Measurements from ENCODE around the gene SLC39A2. TPM values are rescaled to one million over a fixed set of nuclear protein-coding genes. Genes with fewer than 3 reads are reported as not detected.
A peak's percentile ranks its signal among the peaks of the same experiment; 100 is the strongest.
"Not testable (repeated sequence)": the region's sequence is repeated elsewhere in the genome, so short reads cannot be mapped to it uniquely, and the experiment has no call there.

Gene SLC39A2
- polyA plus RNA-seq, 1 donor, result 0.06 TPM

- DNase-seq, result peak in 1 of 2 donors; percentile 36
- peaks cover 9% of the 10 kb centered on the region for H3K4me1 ChIP-seq (ENCODE audit: control insufficient read depth, insufficient read depth, low read length)
- H3K4me3 ChIP-seq (ENCODE audit: low read length), result no peak overlapping the region
- no peak overlapping the region for H3K27ac ChIP-seq (ENCODE audit: low read length)
- H3K36me3 ChIP-seq (ENCODE audit: control insufficient read depth, insufficient read depth, low read length), result no peaks in the 10 kb centered on the region
- H3K9me3 ChIP-seq (ENCODE audit: control insufficient read depth, low read depth, low read length), result no peaks in the 10 kb centered on the region
- WGBS (ENCODE audit: insufficient coverage, low lambda C conversion rate), result no CpG with 5 or more reads among the region's 1 CpG
- H3K27me3 ChIP-seq (ENCODE audit: control insufficient read depth, insufficient read depth, low read length), result no peaks in the 10 kb centered on the region
Measured at GRCh38 chr14:20976291-20976690, 22.8 kb upstream of the SLC39A2 start.

GRCh38 chr14:20978687-20979086 is 20.4 kb upstream of the SLC39A2 start:
- H3K27ac ChIP-seq (ENCODE audit: low read length), result no peak overlapping the region
- DNase-seq, result no peak
- no peak overlapping the region for H3K4me3 ChIP-seq (ENCODE audit: low read length)
- no peaks in the 10 kb centered on the region for H3K36me3 ChIP-seq (ENCODE audit: control insufficient read depth, insufficient read depth, low read length)
- H3K4me1 ChIP-seq (ENCODE audit: control insufficient read depth, insufficient read depth, low read length), result peaks cover 9% of the 10 kb centered on the region
- H3K27me3 ChIP-seq (ENCODE audit: control insufficient read depth, insufficient read depth, low read length), result no peaks in the 10 kb centered on the region
- H3K9me3 ChIP-seq (ENCODE audit: control insufficient read depth, low read depth, low read length), result no peaks in the 10 kb centered on the region
- WGBS (ENCODE audit: insufficient coverage, low lambda C conversion rate), result no CpG with 5 or more reads among the region's 1 CpG

- H3K4me1 ChIP-seq (ENCODE audit: control insufficient read depth, insufficient read depth, low read length), result peaks cover 4% of the 10 kb centered on the region
- H3K9me3 ChIP-seq (ENCODE audit: control insufficient read depth, low read depth, low read length), result no peaks in the 10 kb centered on the region
- no peak for DNase-seq
- no peak overlapping the region for H3K27ac ChIP-seq (ENCODE audit: low read length)
- no peak overlapping the region for H3K4me3 ChIP-seq (ENCODE audit: low read length)
- H3K36me3 ChIP-seq (ENCODE audit: control insufficient read depth, insufficient read depth, low read length), result no peaks in the 10 kb centered on the region
- WGBS (ENCODE audit: insufficient coverage, low lambda C conversion rate), result no CpG with 5 or more reads among the region's 1 CpG
- no peaks in the 10 kb centered on the region for H3K27me3 ChIP-seq (ENCODE audit: control insufficient read depth, insufficient read depth, low read length)
Measured at GRCh38 chr14:20980906-20981305, 18.2 kb upstream of the SLC39A2 start.

- no CpG with 5 or more reads among the region's 2 CpGs for WGBS (ENCODE audit: insufficient coverage, low lambda C conversion rate)
- Histone ChIP-seq H3K27ac (ENCODE audit: low read length) (no peak overlapping the region), H3K4me3 (ENCODE audit: low read length) (no peak overlapping the region), H3K4me1 (ENCODE audit: control insufficient read depth, insufficient read depth, low read length) (no peaks in the 10 kb centered on the region), H3K9me3 (ENCODE audit: control insufficient read depth, low read depth, low read length) (no peaks in the 10 kb centered on the region), H3K27me3 (ENCODE audit: control insufficient read depth, insufficient read depth, low read length) (no peaks in the 10 kb centered on the region), H3K36me3 (ENCODE audit: control insufficient read depth, insufficient read depth, low read length) (no peaks in the 10 kb centered on the region)
- no peak for DNase-seq
Measured at GRCh38 chr14:20982646-20983369, 16.3 kb upstream of the SLC39A2 start.

- not testable (repeated sequence) for H3K4me3 ChIP-seq (ENCODE audit: low read length); H3K27ac ChIP-seq (ENCODE audit: low read length); H3K9me3 ChIP-seq (ENCODE audit: control insufficient read depth, low read depth, low read length); H3K27me3 ChIP-seq (ENCODE audit: control insufficient read depth, insufficient read depth, low read length); DNase-seq; H3K36me3 ChIP-seq (ENCODE audit: control insufficient read depth, insufficient read depth, low read length); H3K4me1 ChIP-seq (ENCODE audit: control insufficient read depth, insufficient read depth, low read length)
- WGBS (ENCODE audit: insufficient coverage, low lambda C conversion rate), result no CpG with 5 or more reads among the region's 4 CpGs
Measured at GRCh38 chr14:20985650-20986049, 13.4 kb upstream of the SLC39A2 start.

- no peaks in the 10 kb centered on the region for H3K27me3 ChIP-seq (ENCODE audit: control insufficient read depth, insufficient read depth, low read length)
- no peak overlapping the region for H3K4me3 ChIP-seq (ENCODE audit: low read length)
- H3K27ac ChIP-seq (ENCODE audit: low read length), result no peak overlapping the region
- H3K36me3 ChIP-seq (ENCODE audit: control insufficient read depth, insufficient read depth, low read length), result peaks cover under 1% of the 10 kb centered on the region
- H3K9me3 ChIP-seq (ENCODE audit: control insufficient read depth, low read depth, low read length), result no peaks in the 10 kb centered on the region
- DNase-seq, result no peak
- H3K4me1 ChIP-seq (ENCODE audit: control insufficient read depth, insufficient read depth, low read length), result peaks cover 13% of the 10 kb centered on the region
- WGBS (ENCODE audit: insufficient coverage, low lambda C conversion rate), result no CpG with 5 or more reads among the region's 2 CpGs
Measured at GRCh38 chr14:20986811-20987210, 12.3 kb upstream of the SLC39A2 start.

GRCh38 chr14:20988717-20989470 is 10.2 kb upstream of the SLC39A2 start:
- no peaks in the 10 kb centered on the region for H3K27me3 ChIP-seq (ENCODE audit: control insufficient read depth, insufficient read depth, low read length)
- no CpG with 5 or more reads among the region's 15 CpGs for WGBS (ENCODE audit: insufficient coverage, low lambda C conversion rate)
- H3K9me3 ChIP-seq (ENCODE audit: control insufficient read depth, low read depth, low read length), result no peaks in the 10 kb centered on the region
- peaks cover 15% of the 10 kb centered on the region for H3K4me1 ChIP-seq (ENCODE audit: control insufficient read depth, insufficient read depth, low read length)
- peaks cover 19% of the 10 kb centered on the region for H3K36me3 ChIP-seq (ENCODE audit: control insufficient read depth, insufficient read depth, low read length)
- peak overlapping the region; percentile 71 for H3K4me3 ChIP-seq (ENCODE audit: low read length)
- DNase-seq, result no peak
- H3K27ac ChIP-seq (ENCODE audit: low read length), result peak overlapping the region; percentile 83

- no peaks in the 10 kb centered on the region for H3K9me3 ChIP-seq (ENCODE audit: control insufficient read depth, low read depth, low read length)
- DNase-seq, result no peak
- peaks cover 15% of the 10 kb centered on the region for H3K4me1 ChIP-seq (ENCODE audit: control insufficient read depth, insufficient read depth, low read length)
- H3K4me3 ChIP-seq (ENCODE audit: low read length), result peak overlapping the region; percentile 71
- no peaks in the 10 kb centered on the region for H3K27me3 ChIP-seq (ENCODE audit: control insufficient read depth, insufficient read depth, low read length)
- peak overlapping the region; percentile 83 for H3K27ac ChIP-seq (ENCODE audit: low read length)
- peaks cover 24% of the 10 kb centered on the region for H3K36me3 ChIP-seq (ENCODE audit: control insufficient read depth, insufficient read depth, low read length)
- 0% methylated on average over 2 of the region's 11 CpGs for WGBS (ENCODE audit: insufficient coverage, low lambda C conversion rate)
Measured at GRCh38 chr14:20989471-20989786, 9.7 kb upstream of the SLC39A2 start.

- no peaks in the 10 kb centered on the region for H3K9me3 ChIP-seq (ENCODE audit: control insufficient read depth, low read depth, low read length)
- H3K4me1 ChIP-seq (ENCODE audit: control insufficient read depth, insufficient read depth, low read length), result peaks cover 15% of the 10 kb centered on the region
- H3K27ac ChIP-seq (ENCODE audit: low read length), result peak within 1 kb of the TSS; percentile 83
- peak; percentile 94 to 98 for DNase-seq
- 0% methylated on average over 1 of the region's 42 CpGs for WGBS (ENCODE audit: insufficient coverage, low lambda C conversion rate)
- peaks cover 30% of the 10 kb centered on the region for H3K36me3 ChIP-seq (ENCODE audit: control insufficient read depth, insufficient read depth, low read length)
- no peaks in the 10 kb centered on the region for H3K27me3 ChIP-seq (ENCODE audit: control insufficient read depth, insufficient read depth, low read length)
- H3K4me3 ChIP-seq (ENCODE audit: low read length), result peak within 1 kb of the TSS; percentile 71
Measured at GRCh38 chr14:20989787-20990600, 9.1 kb upstream of the SLC39A2 start, which contains the start of gene METTL17. Gene METTL17 (plus strand): TSS chr14:20989980. CDS start chr14:20990003, 23 bp downstream.

GRCh38 chr14:20996521-20996920 is 2.6 kb upstream of the SLC39A2 start:
- Histone ChIP-seq H3K36me3 (ENCODE audit: control insufficient read depth, insufficient read depth, low read length) (peaks cover 49% of the 10 kb centered on the region), H3K9me3 (ENCODE audit: control insufficient read depth, low read depth, low read length) (no peaks in the 10 kb centered on the region), H3K4me1 (ENCODE audit: control insufficient read depth, insufficient read depth, low read length) (peaks cover 36% of the 10 kb centered on the region), H3K27me3 (ENCODE audit: control insufficient read depth, insufficient read depth, low read length) (no peaks in the 10 kb centered on the region), H3K4me3 (ENCODE audit: low read length) (no peak overlapping the region), H3K27ac (ENCODE audit: low read length) (peak overlapping the region; percentile 64)
- DNase-seq, result no peak
- no CpG with 5 or more reads among the region's 14 CpGs for WGBS (ENCODE audit: insufficient coverage, low lambda C conversion rate)

Measured in large intestine (tissue), 3 donors.